ENCODE data around the gene LRP1B.

Gene LRP1B

GRCh38 chr2:141899740-141900139 is 231.1 kb downstream of the LRP1B start:
- Mint-ChIP-seq H3K4me3 (no peak overlapping the region), H3K36me3 (no peaks in the 10 kb centered on the region), H3K9me3 (no peaks in the 10 kb centered on the region), H3K4me1 (no peaks in the 10 kb centered on the region), H3K27me3 (no peaks in the 10 kb centered on the region), H3K27ac (no peak overlapping the region)
- DNase-seq (ENCODE audit: low spot score in 2 of 2) (no peak), ATAC-seq (ENCODE audit: low read depth) (no peak)

DNA sequence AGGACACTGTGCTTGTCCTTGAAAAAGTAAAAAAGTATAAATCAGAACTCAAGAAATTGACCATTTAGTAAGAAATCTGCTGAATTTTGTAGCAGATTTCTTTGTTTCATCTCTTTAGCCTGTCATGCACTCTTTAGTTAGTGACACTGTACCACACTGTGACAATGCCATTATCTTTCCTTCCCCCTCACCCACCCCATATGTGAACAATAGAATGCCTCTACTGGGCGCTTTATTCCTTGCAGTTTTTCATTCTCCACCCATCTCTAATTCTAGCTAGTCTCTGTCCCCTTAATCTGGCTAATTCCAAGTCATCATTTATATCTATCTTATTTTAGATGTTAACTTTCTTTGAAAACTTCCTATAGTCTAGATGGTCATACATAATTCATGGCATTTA is 241.0 kb downstream of the LRP1B start:
- ATAC-seq (ENCODE audit: low read depth) (no peak), DNase-seq (ENCODE audit: low spot score in 2 of 2) (no peak)
- no peak overlapping the region for H3K4me3 Mint-ChIP-seq
- no peaks in the 10 kb centered on the region for H3K27me3 Mint-ChIP-seq
- no peak overlapping the region for H3K27ac Mint-ChIP-seq
- H3K36me3 Mint-ChIP-seq: no peaks in the 10 kb centered on the region
- peaks cover 6% of the 10 kb centered on the region for H3K9me3 Mint-ChIP-seq
- H3K4me1 Mint-ChIP-seq: no peaks in the 10 kb centered on the region

GRCh38 chr2:141888987-141889555 is 241.7 kb downstream of the LRP1B start:
- no peak for ATAC-seq (ENCODE audit: low read depth)
- Mint-ChIP-seq H3K27ac (no peak overlapping the region), H3K36me3 (no peaks in the 10 kb centered on the region)

GRCh38 chr2:141887363-141887762 is 243.5 kb downstream of the LRP1B start:
- H3K36me3 Mint-ChIP-seq: no peaks in the 10 kb centered on the region
- DNase-seq (ENCODE audit: low spot score in 2 of 2) (no peak), ATAC-seq (ENCODE audit: low read depth) (no peak)
- no peak overlapping the region for H3K27ac Mint-ChIP-seq
- H3K4me1 Mint-ChIP-seq: no peaks in the 10 kb centered on the region
- H3K9me3 Mint-ChIP-seq: peaks cover 4% of the 10 kb centered on the region
- H3K27me3 Mint-ChIP-seq: no peaks in the 10 kb centered on the region
- H3K4me3 Mint-ChIP-seq: no peak overlapping the region

More at GRCh38 chr2:141888987-141889555, 241.7 kb downstream of the LRP1B start:
- H3K9me3 Mint-ChIP-seq: peaks cover 6% of the 10 kb centered on the region
- no peak for DNase-seq (ENCODE audit: low spot score in 2 of 2)
- no peaks in the 10 kb centered on the region for H3K27me3 Mint-ChIP-seq
- no peak overlapping the region for H3K4me3 Mint-ChIP-seq
- H3K4me1 Mint-ChIP-seq: no peaks in the 10 kb centered on the region

GRCh38 chr2:141878016-141878415 is 252.8 kb downstream of the LRP1B start:
- Mint-ChIP-seq H3K27me3 (no peaks in the 10 kb centered on the region), H3K4me1 (no peaks in the 10 kb centered on the region), H3K9me3 (no peaks in the 10 kb centered on the region), H3K4me3 (no peak overlapping the region), H3K36me3 (no peaks in the 10 kb centered on the region), H3K27ac (no peak overlapping the region)
- DNase-seq (ENCODE audit: low spot score in 2 of 2) (no peak), ATAC-seq (ENCODE audit: low read depth) (no peak)

- Mint-ChIP-seq H3K27ac (no peak overlapping the region), H3K36me3 (no peaks in the 10 kb centered on the region), H3K4me3 (no peak overlapping the region), H3K4me1 (no peaks in the 10 kb centered on the region), H3K9me3 (no peaks in the 10 kb centered on the region), H3K27me3 (no peaks in the 10 kb centered on the region)
- ATAC-seq (ENCODE audit: low read depth): no peak
- no peak for DNase-seq (ENCODE audit: low spot score in 2 of 2)
These were observed 258.7 kb downstream of the LRP1B start for GRCh38 chr2:141871913-141872634.

DNA sequence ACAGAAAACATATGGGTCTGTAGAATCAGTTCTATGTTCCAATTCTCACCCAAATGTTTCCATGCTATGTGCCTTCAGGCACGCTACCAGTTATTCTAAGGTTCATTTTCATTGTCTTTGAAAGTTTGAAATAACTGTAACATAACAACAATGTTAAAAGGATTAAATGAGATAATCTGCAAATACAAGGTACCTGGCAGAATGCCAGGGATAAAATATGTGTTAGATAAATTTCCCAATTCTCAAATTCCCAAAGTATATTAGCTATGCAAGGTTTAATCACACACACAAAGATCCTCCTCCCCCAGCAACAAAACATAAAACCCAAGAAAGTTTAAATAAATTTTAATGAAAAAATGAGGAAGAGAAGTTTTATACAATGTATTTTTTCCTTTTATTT is 261.2 kb downstream of the LRP1B start:
- no peak for ATAC-seq (ENCODE audit: low read depth)

DNA sequence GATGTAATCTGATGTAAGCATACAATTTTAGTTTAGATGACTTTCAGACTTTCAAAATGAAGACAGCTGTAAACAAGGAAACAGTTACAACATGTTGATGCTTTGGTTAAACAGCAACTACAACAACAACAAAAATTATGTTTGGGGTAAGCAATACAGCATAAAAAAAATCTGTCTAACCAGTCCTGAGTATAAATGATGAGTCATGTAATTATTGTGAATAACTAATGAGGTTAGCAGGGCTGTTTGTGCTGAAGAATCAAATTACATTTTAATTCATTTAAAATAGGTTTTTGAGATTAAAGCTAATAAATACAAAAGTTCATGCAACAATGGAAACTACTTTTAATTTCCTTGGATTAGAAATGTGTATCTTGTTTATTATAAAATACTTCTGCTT is 266.9 kb downstream of the LRP1B start:
- ATAC-seq (ENCODE audit: low read depth) (no peak), DNase-seq (ENCODE audit: low spot score in 2 of 2) (no peak)
- Mint-ChIP-seq H3K4me3 (no peak overlapping the region), H3K27me3 (no peaks in the 10 kb centered on the region), H3K9me3 (peaks cover 4% of the 10 kb centered on the region), H3K27ac (no peak overlapping the region), H3K4me1 (no peaks in the 10 kb centered on the region), H3K36me3 (no peaks in the 10 kb centered on the region)

More for the DNA sequence above, 261.2 kb downstream of the LRP1B start:
- Mint-ChIP-seq H3K9me3 (peaks cover 4% of the 10 kb centered on the region), H3K27ac (no peak overlapping the region), H3K36me3 (no peaks in the 10 kb centered on the region), H3K27me3 (no peaks in the 10 kb centered on the region), H3K4me1 (no peaks in the 10 kb centered on the region), H3K4me3 (no peak overlapping the region)
- DNase-seq (ENCODE audit: low spot score in 2 of 2): no peak

DNA sequence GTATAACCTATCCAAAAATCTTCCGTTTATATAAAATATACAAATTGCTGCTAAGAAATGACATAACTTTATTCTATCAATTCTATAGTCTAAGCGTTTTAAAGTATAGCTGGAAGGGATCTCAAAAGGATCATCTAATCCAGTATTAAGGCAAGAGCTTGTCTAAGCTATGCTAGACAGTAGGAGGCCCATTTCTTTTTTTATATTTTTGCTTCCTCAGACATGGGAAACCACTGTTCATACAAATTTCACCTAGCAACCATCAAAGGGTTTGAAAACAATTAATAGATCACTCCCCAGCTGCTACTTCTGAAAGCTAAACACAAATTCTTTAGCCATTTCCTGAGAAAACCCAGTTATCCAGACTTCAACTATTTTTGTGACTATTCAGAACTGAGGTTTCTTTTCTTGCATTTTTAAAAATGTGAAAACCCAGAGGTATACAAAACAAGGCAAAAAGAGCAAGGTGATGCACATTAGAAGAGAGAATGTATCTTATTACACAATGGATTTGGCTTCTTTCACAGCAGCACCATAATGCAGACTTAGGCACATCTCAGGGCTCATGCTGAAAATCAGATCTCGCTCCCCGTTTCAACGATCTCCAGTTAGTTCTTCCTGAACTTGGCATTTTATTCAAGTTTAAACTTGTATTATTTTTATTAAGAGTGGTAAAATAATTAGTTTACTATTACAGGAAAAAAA is 274.4 kb downstream of the LRP1B start:
- H3K4me3 Mint-ChIP-seq: no peak overlapping the region

DNA sequence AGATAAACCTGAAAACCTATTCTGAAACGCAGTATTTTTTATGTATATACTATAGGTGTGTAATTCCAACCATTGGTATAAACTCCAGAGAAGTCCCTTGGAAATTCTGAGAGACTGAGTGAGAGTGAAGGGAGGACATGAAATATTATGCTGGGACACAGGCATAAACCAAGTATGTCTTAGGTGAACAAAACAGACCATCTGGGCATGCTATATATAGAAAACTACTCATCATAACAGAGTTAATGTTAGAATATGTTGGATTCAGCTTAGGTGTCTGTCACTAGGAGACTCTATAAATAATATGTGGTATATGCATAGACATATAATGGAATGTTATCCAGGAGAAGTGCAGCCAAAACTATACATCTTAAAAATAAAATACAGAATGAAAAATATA is 282.6 kb downstream of the LRP1B start:
- no peaks in the 10 kb centered on the region for H3K27me3 Mint-ChIP-seq
- ATAC-seq (ENCODE audit: low read depth) (no peak), DNase-seq (ENCODE audit: low spot score in 2 of 2) (no peak)
- H3K9me3 Mint-ChIP-seq: no peaks in the 10 kb centered on the region
- H3K4me3 Mint-ChIP-seq: no peak overlapping the region
- no peaks in the 10 kb centered on the region for H3K4me1 Mint-ChIP-seq
- no peak overlapping the region for H3K27ac Mint-ChIP-seq
- no peaks in the 10 kb centered on the region for H3K36me3 Mint-ChIP-seq

More for the DNA sequence above, 274.4 kb downstream of the LRP1B start:
- Mint-ChIP-seq H3K9me3 (no peaks in the 10 kb centered on the region), H3K27ac (no peak overlapping the region), H3K4me1 (no peaks in the 10 kb centered on the region), H3K36me3 (no peaks in the 10 kb centered on the region), H3K27me3 (no peaks in the 10 kb centered on the region)
- ATAC-seq (ENCODE audit: low read depth) (no peak), DNase-seq (ENCODE audit: low spot score in 2 of 2) (no peak)

- H3K36me3 Mint-ChIP-seq: no peaks in the 10 kb centered on the region
- no peaks in the 10 kb centered on the region for H3K4me1 Mint-ChIP-seq
- no peaks in the 10 kb centered on the region for H3K9me3 Mint-ChIP-seq
- H3K4me3 Mint-ChIP-seq: no peak overlapping the region
- ATAC-seq (ENCODE audit: low read depth) (no peak), DNase-seq (ENCODE audit: low spot score in 2 of 2) (no peak)
- no peak overlapping the region for H3K27ac Mint-ChIP-seq
- no peaks in the 10 kb centered on the region for H3K27me3 Mint-ChIP-seq
These were observed 286.6 kb downstream of the LRP1B start for GRCh38 chr2:141844231-141844630.

GRCh38 chr2:141835103-141835502 is 295.7 kb downstream of the LRP1B start:
- no peaks in the 10 kb centered on the region for H3K9me3 Mint-ChIP-seq

GRCh38 chr2:141828761-141829160 is 302.1 kb downstream of the LRP1B start:
- Mint-ChIP-seq H3K36me3 (no peaks in the 10 kb centered on the region), H3K4me1 (no peaks in the 10 kb centered on the region), H3K4me3 (no peak overlapping the region), H3K9me3 (no peaks in the 10 kb centered on the region), H3K27me3 (no peaks in the 10 kb centered on the region), H3K27ac (no peak overlapping the region)
- ATAC-seq (ENCODE audit: low read depth): no peak
- no peak for DNase-seq (ENCODE audit: low spot score in 2 of 2)

More at GRCh38 chr2:141835103-141835502, 295.7 kb downstream of the LRP1B start:
- Mint-ChIP-seq H3K27ac (no peak overlapping the region), H3K4me3 (no peak overlapping the region), H3K27me3 (no peaks in the 10 kb centered on the region), H3K36me3 (no peaks in the 10 kb centered on the region), H3K4me1 (no peaks in the 10 kb centered on the region)
- ATAC-seq (ENCODE audit: low read depth) (no peak), DNase-seq (ENCODE audit: low spot score in 2 of 2) (no peak)

DNA sequence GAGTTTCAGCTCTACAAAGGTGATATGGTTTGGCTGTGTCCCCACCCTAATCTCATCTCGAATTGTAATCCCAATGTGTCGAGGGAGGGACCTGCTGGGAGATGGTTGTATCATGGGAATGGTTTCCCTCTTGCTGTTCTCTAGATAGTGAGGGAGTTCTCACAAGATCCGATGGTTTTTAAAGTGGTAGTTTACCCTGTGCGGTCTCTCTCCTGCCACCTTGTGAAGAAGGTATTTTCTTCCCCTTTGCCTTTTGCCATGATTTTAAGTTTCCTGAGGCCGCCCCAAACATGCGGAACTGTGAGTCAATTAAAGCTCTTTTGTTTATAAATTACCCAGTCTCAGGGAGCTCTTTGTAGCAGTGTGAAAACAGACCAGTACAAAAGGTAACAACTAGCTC is 306.0 kb downstream of the LRP1B start:
- Mint-ChIP-seq H3K36me3 (no peaks in the 10 kb centered on the region), H3K4me3 (no peak overlapping the region), H3K4me1 (no peaks in the 10 kb centered on the region), H3K27me3 (no peaks in the 10 kb centered on the region), H3K27ac (no peak overlapping the region), H3K9me3 (peaks cover 1% of the 10 kb centered on the region)
- ATAC-seq (ENCODE audit: low read depth): no peak
- DNase-seq (ENCODE audit: low spot score in 2 of 2): no peak

Data from memory B cell (primary cell).